Neuron (in vitro differentiated cells): Measurements from ENCODE around the gene KLHL29.

Source experiments
- H2AFZ ChIP-seq: one replicate; pipeline ENCODE4 v1.6.1; 2013; ENCODE audit warnings: low read depth, mild to moderate bottlenecking, inconsistent platforms, low read length, moderate library complexity
- H3K27me3 ChIP-seq: one replicate; pipeline ENCODE4 v1.6.1; 2013; ENCODE audit warnings: low read length; ENCODE audit not compliant: insufficient read depth
- H3K36me3 ChIP-seq: one replicate; pipeline ENCODE4 v1.6.1; 2013; ENCODE audit warnings: low read length; ENCODE audit not compliant: insufficient read depth
- H3K4me1 ChIP-seq: one replicate; pipeline ENCODE4 v1.6.1; 2013; ENCODE audit warnings: low read length; ENCODE audit not compliant: insufficient read depth
- H3K4me3 ChIP-seq: 2 replicates; pipeline ENCODE4 v1.5.1; 2013; ENCODE audit warnings: mild to moderate bottlenecking, low read length, moderate library complexity
- H3K9me3 ChIP-seq: one replicate; pipeline ENCODE4 v1.6.1; 2013; ENCODE audit warnings: low read length

The KLHL29 gene

GRCh38 chr2:23617811-23618215 lies 232.8 kb downstream of the KLHL29 start:
- Histone ChIP-seq H3K27me3 (no peaks in the 10 kb centered on the region), H3K4me3 (no peak overlapping the region), H2AFZ (no peak overlapping the region), H3K4me1 (peaks cover 54% of the 10 kb centered on the region), H3K9me3 (no peaks in the 10 kb centered on the region), H3K36me3 (no peaks in the 10 kb centered on the region)

- H3K9me3 ChIP-seq = no peaks in the 10 kb centered on the region
- no peaks in the 10 kb centered on the region for H3K36me3 ChIP-seq
- no peak overlapping the region for H2AFZ ChIP-seq
- no peak overlapping the region for H3K4me3 ChIP-seq
- peaks cover 54% of the 10 kb centered on the region for H3K4me1 ChIP-seq
- H3K27me3 ChIP-seq = no peaks in the 10 kb centered on the region
Measured at GRCh38 chr2:23618265-23618664, 233.3 kb downstream of the KLHL29 start.

- H2AFZ ChIP-seq = no peak overlapping the region
- peaks cover 54% of the 10 kb centered on the region for H3K4me1 ChIP-seq
- no peaks in the 10 kb centered on the region for H3K27me3 ChIP-seq
- peaks cover 2% of the 10 kb centered on the region for H3K9me3 ChIP-seq
- H3K4me3 ChIP-seq = no peak overlapping the region
- H3K36me3 ChIP-seq = no peaks in the 10 kb centered on the region
Measured at GRCh38 chr2:23618794-23619530, 234.0 kb downstream of the KLHL29 start.

- H3K4me3 ChIP-seq = no peak overlapping the region
- no peak overlapping the region for H2AFZ ChIP-seq
- no peaks in the 10 kb centered on the region for H3K36me3 ChIP-seq
- H3K9me3 ChIP-seq = peaks cover 10% of the 10 kb centered on the region
- H3K27me3 ChIP-seq = no peaks in the 10 kb centered on the region
- H3K4me1 ChIP-seq = peaks cover 46% of the 10 kb centered on the region
Measured at GRCh38 chr2:23619941-23620340, 235.0 kb downstream of the KLHL29 start.

- Histone ChIP-seq H3K27me3 (no peaks in the 10 kb centered on the region), H2AFZ (no peak overlapping the region), H3K4me3 (no peak overlapping the region), H3K36me3 (no peaks in the 10 kb centered on the region), H3K4me1 (peaks cover 36% of the 10 kb centered on the region), H3K9me3 (peaks cover 11% of the 10 kb centered on the region)
Measured at GRCh38 chr2:23620841-23621341, 235.9 kb downstream of the KLHL29 start.

- no peaks in the 10 kb centered on the region for H3K27me3 ChIP-seq
- H3K4me3 ChIP-seq = no peak overlapping the region
- no peak overlapping the region for H2AFZ ChIP-seq
- no peaks in the 10 kb centered on the region for H3K36me3 ChIP-seq
- peaks cover 30% of the 10 kb centered on the region for H3K4me1 ChIP-seq
- peaks cover 11% of the 10 kb centered on the region for H3K9me3 ChIP-seq
Measured at GRCh38 chr2:23621616-23622015, 236.6 kb downstream of the KLHL29 start.

GRCh38 chr2:23622466-23622865 lies 237.5 kb downstream of the KLHL29 start:
- H3K9me3 ChIP-seq = peaks cover 11% of the 10 kb centered on the region
- H3K27me3 ChIP-seq = no peaks in the 10 kb centered on the region
- peaks cover 27% of the 10 kb centered on the region for H3K4me1 ChIP-seq
- no peak overlapping the region for H2AFZ ChIP-seq
- no peak overlapping the region for H3K4me3 ChIP-seq
- H3K36me3 ChIP-seq = no peaks in the 10 kb centered on the region

- no peaks in the 10 kb centered on the region for H3K27me3 ChIP-seq
- H3K36me3 ChIP-seq = no peaks in the 10 kb centered on the region
- no peak overlapping the region for H3K4me3 ChIP-seq
- peaks cover 27% of the 10 kb centered on the region for H3K4me1 ChIP-seq
- no peak overlapping the region for H2AFZ ChIP-seq
- peaks cover 11% of the 10 kb centered on the region for H3K9me3 ChIP-seq
Measured at GRCh38 chr2:23622966-23623675, 238.1 kb downstream of the KLHL29 start.

- Histone ChIP-seq H3K4me3 (no peak overlapping the region), H3K9me3 (peaks cover 11% of the 10 kb centered on the region), H3K27me3 (no peaks in the 10 kb centered on the region), H2AFZ (no peak overlapping the region), H3K36me3 (no peaks in the 10 kb centered on the region), H3K4me1 (peaks cover 24% of the 10 kb centered on the region)
Measured at GRCh38 chr2:23624378-23624777, 239.4 kb downstream of the KLHL29 start.

GRCh38 chr2:23624915-23625314 lies 239.9 kb downstream of the KLHL29 start:
- no peak overlapping the region for H2AFZ ChIP-seq
- H3K4me3 ChIP-seq = no peak overlapping the region
- no peaks in the 10 kb centered on the region for H3K36me3 ChIP-seq
- H3K27me3 ChIP-seq = no peaks in the 10 kb centered on the region
- H3K9me3 ChIP-seq = peaks cover 11% of the 10 kb centered on the region
- peaks cover 26% of the 10 kb centered on the region for H3K4me1 ChIP-seq

GRCh38 chr2:23625726-23626125 lies 240.7 kb downstream of the KLHL29 start:
- no peaks in the 10 kb centered on the region for H3K36me3 ChIP-seq
- no peak overlapping the region for H3K4me3 ChIP-seq
- peaks cover 11% of the 10 kb centered on the region for H3K9me3 ChIP-seq
- H2AFZ ChIP-seq = no peak overlapping the region
- H3K4me1 ChIP-seq = peaks cover 30% of the 10 kb centered on the region
- H3K27me3 ChIP-seq = no peaks in the 10 kb centered on the region

GRCh38 chr2:23626701-23627230 lies 241.8 kb downstream of the KLHL29 start:
- Histone ChIP-seq H3K4me1 (peaks cover 30% of the 10 kb centered on the region), H3K36me3 (no peaks in the 10 kb centered on the region), H3K9me3 (peaks cover 11% of the 10 kb centered on the region), H2AFZ (no peak overlapping the region), H3K4me3 (no peak overlapping the region), H3K27me3 (no peaks in the 10 kb centered on the region)

- Histone ChIP-seq H3K27me3 (no peaks in the 10 kb centered on the region), H3K4me3 (no peak overlapping the region)
Measured at GRCh38 chr2:23627236-23628009, 242.4 kb downstream of the KLHL29 start.

More at GRCh38 chr2:23627236-23628009, 242.4 kb downstream of the KLHL29 start:
- peaks cover 30% of the 10 kb centered on the region for H3K4me1 ChIP-seq
- H3K36me3 ChIP-seq = no peaks in the 10 kb centered on the region
- H2AFZ ChIP-seq = no peak overlapping the region
- H3K9me3 ChIP-seq = peaks cover 11% of the 10 kb centered on the region
